Measurements from ENCODE around the gene COA3.

The COA3 gene

DNA sequence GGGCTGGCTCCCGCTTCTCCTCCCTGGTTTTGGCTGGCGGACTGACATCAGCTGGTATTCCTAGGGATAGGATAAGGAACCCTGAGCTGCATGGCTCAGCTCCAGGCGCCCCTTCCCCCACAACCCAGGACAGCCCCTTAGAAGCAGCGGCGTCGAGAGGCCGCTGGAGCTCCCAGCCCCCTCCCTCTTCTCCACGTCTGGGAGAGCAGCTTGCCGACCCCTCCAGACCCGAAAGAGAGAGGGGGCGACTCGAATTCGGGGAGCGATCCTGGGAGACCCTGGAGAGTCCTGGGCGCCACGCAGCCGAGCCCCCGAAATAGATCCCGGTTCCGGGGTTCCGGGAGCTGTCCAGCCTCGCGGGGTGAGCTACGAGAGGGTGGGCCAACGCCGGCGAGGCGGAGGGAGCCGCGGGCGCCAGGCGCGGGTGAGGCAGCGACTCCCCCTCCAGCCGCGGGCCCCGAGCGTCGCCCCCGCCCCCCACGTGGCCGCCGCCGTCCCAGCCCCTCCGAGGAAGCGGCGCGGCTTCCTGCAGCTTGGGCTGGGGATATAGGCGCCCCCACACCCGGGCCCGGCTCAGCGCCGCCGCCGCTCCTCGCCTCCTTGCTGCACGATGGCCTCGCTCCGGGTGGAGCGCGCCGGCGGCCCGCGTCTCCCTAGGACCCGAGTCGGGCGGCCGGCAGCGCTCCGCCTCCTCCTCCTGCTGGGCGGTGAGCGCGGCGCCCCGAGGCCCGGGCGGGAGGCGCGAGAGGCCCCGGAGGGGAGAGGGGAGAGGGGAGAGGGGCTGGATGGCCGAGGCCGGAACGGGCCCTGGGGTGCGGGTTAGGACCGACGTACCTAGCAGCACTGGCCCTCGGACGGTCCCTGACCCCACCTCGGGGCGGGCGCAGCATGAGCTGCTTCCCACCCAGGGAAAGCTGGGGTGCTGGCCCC, 37.6 kb downstream of the COA3 start, which contains the start of gene RAMP2:
RAMP2 (plus strand) TSS at position 576 of the 930 bp plus-strand sequence; CDS start at position 611, 35 bp downstream.
- Histone ChIP-seq H3K9me3 (ENCODE audit: insufficient read depth, low read length) (no peaks in the 10 kb centered on the region), H3K4me2 (ENCODE audit: low read depth, low read length, poor library complexity, severe bottlenecking) (no peak within 1 kb of the TSS), H3K36me3 (ENCODE audit: low read length) (no peaks in the 10 kb centered on the region), H3K27ac (ENCODE audit: low read depth, low read length) (no peak within 1 kb of the TSS), H3K79me2 (ENCODE audit: insufficient read depth, low read length) (no peaks in the 10 kb centered on the region), H3K4me3 (ENCODE audit: insufficient read depth, low read length, poor library complexity, severe bottlenecking) (no peak within 1 kb of the TSS), H2AFZ (ENCODE audit: low read depth, low read length, severe bottlenecking) (no peak within 1 kb of the TSS), H3K9ac (ENCODE audit: low read length) (no peak within 1 kb of the TSS), H3K9me2 (replicated peaks; ENCODE audit: insufficient read depth, low read length) (no peaks in the 10 kb centered on the region), H4K20me1 (ENCODE audit: low read depth, low read length) (no peaks in the 10 kb centered on the region), H3K27me3 (ENCODE audit: low read length) (no peaks in the 10 kb centered on the region), H3F3A (ENCODE audit: insufficient read depth) (no peaks in the 10 kb centered on the region)
- TF ChIP-seq EZH2phosphoT487 (conservative IDR thresholded peaks at IDR 0.05; ENCODE audit: low read length) = no peak
- TF ChIP-seq, protein P1, sequence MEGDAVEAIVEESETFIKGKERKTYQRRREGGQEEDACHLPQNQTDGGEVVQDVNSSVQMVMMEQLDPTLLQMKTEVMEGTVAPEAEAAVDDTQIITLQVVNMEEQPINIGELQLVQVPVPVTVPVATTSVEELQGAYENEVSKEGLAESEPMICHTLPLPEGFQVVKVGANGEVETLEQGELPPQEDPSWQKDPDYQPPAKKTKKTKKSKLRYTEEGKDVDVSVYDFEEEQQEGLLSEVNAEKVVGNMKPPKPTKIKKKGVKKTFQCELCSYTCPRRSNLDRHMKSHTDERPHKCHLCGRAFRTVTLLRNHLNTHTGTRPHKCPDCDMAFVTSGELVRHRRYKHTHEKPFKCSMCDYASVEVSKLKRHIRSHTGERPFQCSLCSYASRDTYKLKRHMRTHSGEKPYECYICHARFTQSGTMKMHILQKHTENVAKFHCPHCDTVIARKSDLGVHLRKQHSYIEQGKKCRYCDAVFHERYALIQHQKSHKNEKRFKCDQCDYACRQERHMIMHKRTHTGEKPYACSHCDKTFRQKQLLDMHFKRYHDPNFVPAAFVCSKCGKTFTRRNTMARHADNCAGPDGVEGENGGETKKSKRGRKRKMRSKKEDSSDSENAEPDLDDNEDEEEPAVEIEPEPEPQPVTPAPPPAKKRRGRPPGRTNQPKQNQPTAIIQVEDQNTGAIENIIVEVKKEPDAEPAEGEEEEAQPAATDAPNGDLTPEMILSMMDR (IDR thresholded peaks at IDR 0.05; ENCODE audit: insufficient read depth, low read length, poor library complexity, severe bottlenecking) = no peak

DNA sequence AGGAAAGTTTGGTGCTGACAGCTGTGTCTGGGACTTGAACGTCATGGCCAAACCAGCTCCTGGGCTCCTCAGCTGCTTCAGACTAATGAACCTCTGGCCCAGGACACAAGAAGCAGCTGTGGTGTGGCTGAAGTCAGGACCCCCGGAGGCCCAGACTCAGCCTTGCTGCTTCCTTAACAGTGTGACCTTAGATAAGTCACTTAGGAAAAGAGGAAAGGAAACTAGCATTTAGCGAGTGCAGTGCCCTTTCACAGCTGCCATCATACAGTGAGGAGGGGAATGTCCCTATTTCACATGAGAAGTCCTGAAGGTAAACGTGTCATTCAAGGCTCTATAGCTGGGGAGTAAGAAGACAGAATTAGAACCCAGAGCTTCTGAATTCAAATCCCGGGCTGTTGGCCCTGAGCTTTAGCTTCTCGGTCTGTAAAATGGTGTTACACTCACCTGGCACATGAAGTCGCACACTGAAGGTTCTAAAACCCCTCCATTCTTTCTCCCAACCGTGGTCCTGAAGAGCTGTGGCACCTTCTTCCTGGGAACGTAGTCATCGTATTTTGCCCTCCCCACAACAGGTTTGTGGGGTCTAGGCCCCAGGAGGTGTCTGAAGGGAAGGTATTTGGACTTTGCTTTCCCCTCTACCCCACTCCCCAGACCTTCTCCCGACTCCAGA, 38.4 kb downstream of the COA3 start:
- H3K36me3 ChIP-seq (ENCODE audit: low read length) = no peaks in the 10 kb centered on the region
- TF ChIP-seq, protein P1 (IDR thresholded peaks at IDR 0.05; ENCODE audit: insufficient read depth, low read length, poor library complexity, severe bottlenecking) = no peak
- TF ChIP-seq EZH2phosphoT487 (conservative IDR thresholded peaks at IDR 0.05; ENCODE audit: low read length) = no peak
- H3K9me2 ChIP-seq (replicated peaks; ENCODE audit: insufficient read depth, low read length) = no peaks in the 10 kb centered on the region
- H3K27ac ChIP-seq (ENCODE audit: low read depth, low read length) = no peak overlapping the region
- H3K4me2 ChIP-seq (ENCODE audit: low read depth, low read length, poor library complexity, severe bottlenecking) = no peak overlapping the region
- H4K20me1 ChIP-seq (ENCODE audit: low read depth, low read length) = no peaks in the 10 kb centered on the region
- H3F3A ChIP-seq (ENCODE audit: insufficient read depth) = no peaks in the 10 kb centered on the region
- H2AFZ ChIP-seq (ENCODE audit: low read depth, low read length, severe bottlenecking) = no peak overlapping the region
- no peaks in the 10 kb centered on the region for H3K27me3 ChIP-seq (ENCODE audit: low read length)
- H3K79me2 ChIP-seq (ENCODE audit: insufficient read depth, low read length) = no peaks in the 10 kb centered on the region
- no peak overlapping the region for H3K9ac ChIP-seq (ENCODE audit: low read length)
- H3K9me3 ChIP-seq (ENCODE audit: insufficient read depth, low read length) = no peaks in the 10 kb centered on the region
- H3K4me3 ChIP-seq (ENCODE audit: insufficient read depth, low read length, poor library complexity, severe bottlenecking) = no peak overlapping the region

DNA sequence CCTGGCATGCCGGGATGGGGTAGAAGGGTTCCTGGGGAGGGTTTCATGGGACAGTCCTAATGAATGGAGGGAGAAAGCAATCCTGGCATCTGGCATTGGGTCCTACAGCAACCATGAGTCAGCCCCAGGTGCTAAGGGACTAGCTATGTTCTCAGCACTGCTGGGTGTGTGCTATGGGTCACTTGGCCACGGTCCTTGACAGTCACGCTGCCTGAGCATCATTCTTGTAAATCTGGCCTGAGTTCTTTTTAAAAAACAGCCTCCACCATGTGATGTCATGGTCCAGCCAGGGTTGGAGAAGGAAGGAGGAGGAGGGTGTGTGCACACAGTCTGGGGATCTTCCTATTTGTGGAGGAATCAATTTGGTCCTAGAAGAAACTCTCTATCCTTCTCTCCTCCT, 43.7 kb downstream of the COA3 start:
- H3K27ac ChIP-seq (ENCODE audit: low read depth, low read length) = no peak overlapping the region
- H3K27me3 ChIP-seq (ENCODE audit: low read length) = no peaks in the 10 kb centered on the region
- TF ChIP-seq EZH2phosphoT487 (conservative IDR thresholded peaks at IDR 0.05; ENCODE audit: low read length) = no peak
- TF ChIP-seq, protein P1 (IDR thresholded peaks at IDR 0.05; ENCODE audit: insufficient read depth, low read length, poor library complexity, severe bottlenecking) = no peak

More for the DNA sequence above, 43.7 kb downstream of the COA3 start:
- Histone ChIP-seq H3K36me3 (ENCODE audit: low read length) (no peaks in the 10 kb centered on the region), H3K9ac (ENCODE audit: low read length) (no peak overlapping the region), H3K79me2 (ENCODE audit: insufficient read depth, low read length) (no peaks in the 10 kb centered on the region), H3K9me3 (ENCODE audit: insufficient read depth, low read length) (no peaks in the 10 kb centered on the region), H2AFZ (ENCODE audit: low read depth, low read length, severe bottlenecking) (no peak overlapping the region), H3K9me2 (replicated peaks; ENCODE audit: insufficient read depth, low read length) (no peaks in the 10 kb centered on the region), H3K4me3 (ENCODE audit: insufficient read depth, low read length, poor library complexity, severe bottlenecking) (no peak overlapping the region), H3F3A (ENCODE audit: insufficient read depth) (no peaks in the 10 kb centered on the region), H4K20me1 (ENCODE audit: low read depth, low read length) (no peaks in the 10 kb centered on the region), H3K4me2 (ENCODE audit: low read depth, low read length, poor library complexity, severe bottlenecking) (no peak overlapping the region)

All from SU-DHL-6 (cell line).